H4 (cell line): ENCODE measurements around the gene RPGR. TPM values are rescaled to one million over a fixed set of nuclear protein-coding genes. Genes with fewer than 3 reads are reported as not detected.

Source experiments
- DNase-seq: peaks from one replicate; pipeline ENCODE4 v3.0.0-alpha.2; 2015; ENCODE audit warnings: low spot score
- total RNA-seq: library from RNA; depleted of rRNA; stranded (reverse); fragments of >200 nt; shearing (Covaris generic); gene quantifications from 2 replicates; pipeline ENCODE4 v1.2.3, GENCODE V29; 2014; rRNA removed

Gene RPGR, protein sequence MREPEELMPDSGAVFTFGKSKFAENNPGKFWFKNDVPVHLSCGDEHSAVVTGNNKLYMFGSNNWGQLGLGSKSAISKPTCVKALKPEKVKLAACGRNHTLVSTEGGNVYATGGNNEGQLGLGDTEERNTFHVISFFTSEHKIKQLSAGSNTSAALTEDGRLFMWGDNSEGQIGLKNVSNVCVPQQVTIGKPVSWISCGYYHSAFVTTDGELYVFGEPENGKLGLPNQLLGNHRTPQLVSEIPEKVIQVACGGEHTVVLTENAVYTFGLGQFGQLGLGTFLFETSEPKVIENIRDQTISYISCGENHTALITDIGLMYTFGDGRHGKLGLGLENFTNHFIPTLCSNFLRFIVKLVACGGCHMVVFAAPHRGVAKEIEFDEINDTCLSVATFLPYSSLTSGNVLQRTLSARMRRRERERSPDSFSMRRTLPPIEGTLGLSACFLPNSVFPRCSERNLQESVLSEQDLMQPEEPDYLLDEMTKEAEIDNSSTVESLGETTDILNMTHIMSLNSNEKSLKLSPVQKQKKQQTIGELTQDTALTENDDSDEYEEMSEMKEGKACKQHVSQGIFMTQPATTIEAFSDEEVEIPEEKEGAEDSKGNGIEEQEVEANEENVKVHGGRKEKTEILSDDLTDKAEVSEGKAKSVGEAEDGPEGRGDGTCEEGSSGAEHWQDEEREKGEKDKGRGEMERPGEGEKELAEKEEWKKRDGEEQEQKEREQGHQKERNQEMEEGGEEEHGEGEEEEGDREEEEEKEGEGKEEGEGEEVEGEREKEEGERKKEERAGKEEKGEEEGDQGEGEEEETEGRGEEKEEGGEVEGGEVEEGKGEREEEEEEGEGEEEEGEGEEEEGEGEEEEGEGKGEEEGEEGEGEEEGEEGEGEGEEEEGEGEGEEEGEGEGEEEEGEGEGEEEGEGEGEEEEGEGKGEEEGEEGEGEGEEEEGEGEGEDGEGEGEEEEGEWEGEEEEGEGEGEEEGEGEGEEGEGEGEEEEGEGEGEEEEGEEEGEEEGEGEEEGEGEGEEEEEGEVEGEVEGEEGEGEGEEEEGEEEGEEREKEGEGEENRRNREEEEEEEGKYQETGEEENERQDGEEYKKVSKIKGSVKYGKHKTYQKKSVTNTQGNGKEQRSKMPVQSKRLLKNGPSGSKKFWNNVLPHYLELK
- total RNA-seq = 7.1 and 10.5 TPM in 2 replicates

DNA sequence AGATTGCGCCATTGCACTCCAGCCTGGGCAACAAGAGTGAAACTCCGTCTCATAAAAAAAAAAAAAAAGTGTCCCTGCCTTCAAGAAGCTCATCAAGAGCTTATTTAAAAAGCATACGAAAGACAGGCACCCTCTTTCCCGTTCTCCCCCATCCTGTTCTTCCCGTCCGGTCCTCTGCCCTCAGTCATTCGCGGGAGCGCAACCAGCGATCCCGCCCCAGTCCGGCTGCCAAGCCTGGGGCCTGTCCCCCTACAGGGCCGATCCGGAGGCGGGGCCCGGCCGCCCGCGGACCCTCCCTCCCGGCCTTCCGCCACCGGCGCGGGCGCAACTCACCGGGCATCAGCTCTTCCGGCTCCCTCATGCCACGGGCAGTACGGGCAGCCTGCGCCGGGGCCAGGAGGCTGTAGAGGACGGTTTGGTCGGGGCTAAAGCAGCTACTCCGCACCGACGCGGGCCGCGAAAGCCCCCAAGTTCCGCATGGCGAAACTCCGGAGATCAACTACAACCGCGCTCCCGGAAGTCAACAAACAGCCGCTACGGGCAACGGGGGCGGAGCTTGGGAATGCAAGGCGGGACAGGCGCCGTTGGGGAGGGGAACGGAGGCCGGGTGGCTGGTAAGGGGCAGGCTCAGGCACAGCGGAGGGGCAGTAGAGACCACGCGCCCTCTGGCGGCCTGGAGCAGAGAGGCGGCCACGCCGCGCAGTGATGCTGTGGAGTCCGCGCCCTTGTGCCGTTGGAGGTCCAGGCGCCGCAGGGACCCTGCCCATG, at the start of gene RPGR:
TSS of gene RPGR (minus strand) at position 503 of the 768 bp plus-strand sequence. CDS start at position 361, 142 bp downstream.
- peak; percentile 91 for DNase-seq

GRCh38 chrX:38376747-38377146, 49.4 kb upstream of the RPGR start:
- no peak for DNase-seq

DNA sequence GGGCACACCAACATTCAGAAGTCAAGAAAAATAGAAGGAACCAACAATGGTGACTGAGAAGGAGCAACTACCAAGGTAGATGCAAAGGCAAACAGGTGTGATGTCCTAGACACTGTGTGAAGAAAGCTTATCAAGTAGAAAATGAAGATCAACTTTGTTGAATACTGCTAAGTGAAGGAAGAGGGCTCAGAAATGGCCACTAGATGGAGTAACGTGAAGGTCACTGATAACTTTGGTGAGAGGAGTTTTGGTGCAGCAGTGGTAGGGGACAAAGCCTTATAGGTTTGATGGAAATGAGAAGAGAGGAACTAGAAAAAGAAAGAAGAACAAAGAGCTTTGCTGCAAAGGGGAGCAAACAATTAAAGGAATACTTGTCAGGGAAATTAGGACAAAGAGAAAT, 48.6 kb upstream of the RPGR start:
- no peak for DNase-seq

DNA sequence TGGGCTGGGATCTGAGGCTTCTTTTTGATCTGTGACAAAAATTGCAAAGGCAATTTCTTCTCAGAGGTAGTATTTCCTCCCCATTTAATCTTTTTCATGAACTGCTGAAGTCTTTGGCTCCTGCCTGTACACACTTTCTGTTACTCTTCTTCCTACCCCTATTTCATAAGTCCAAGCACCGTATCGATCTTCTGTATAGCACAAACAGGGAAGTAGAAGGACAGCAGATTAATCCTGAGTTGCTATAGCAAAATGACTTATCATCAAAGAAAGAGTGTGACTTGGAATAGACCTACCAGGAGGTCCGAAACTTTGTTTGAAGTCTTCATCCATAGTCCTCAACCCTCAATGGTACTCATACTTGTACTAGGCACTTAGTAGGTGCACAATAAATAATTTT, 47.1 kb upstream of the RPGR start:
- DNase-seq = no peak

DNA sequence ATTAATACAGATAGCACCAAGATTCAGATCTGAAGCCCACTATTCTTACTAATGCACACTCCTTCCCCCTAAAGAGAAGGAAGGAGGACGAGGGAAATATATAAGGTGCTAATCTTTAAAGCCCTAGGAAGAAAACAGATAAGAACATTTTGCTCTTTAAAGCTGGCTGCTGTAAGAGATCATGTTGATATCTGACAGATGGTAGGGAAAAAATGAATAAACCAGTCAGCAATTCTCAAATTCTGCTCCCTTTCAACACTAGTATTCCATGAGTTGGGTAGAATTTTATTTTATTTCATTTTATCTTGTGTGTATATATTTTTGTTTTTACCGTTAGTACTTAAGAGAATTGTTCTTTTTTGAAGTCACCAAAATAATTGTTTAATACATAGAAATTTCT, 44.3 kb upstream of the RPGR start:
- DNase-seq = no peak

DNA sequence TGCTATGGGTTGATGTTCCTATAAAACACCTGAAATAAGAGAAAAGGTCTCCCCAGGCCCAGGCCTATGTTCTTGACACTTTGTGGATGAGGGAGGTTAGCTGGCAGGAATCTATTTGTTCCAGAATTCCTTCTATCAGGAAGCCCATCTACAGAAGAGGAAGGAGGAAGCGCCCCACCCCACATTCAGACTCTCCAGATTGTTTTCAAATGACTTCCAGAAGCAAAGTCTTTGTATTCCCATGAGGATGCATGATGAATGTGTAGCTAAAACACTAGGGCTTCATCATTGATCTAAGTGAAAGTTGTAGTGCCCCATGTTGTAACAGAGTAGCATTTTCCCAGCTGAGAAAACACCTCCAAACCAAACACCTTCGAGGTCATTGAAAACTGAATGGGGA, 41.5 kb upstream of the RPGR start:
- no peak for DNase-seq

GRCh38 chrX:38365954-38366353, 38.6 kb upstream of the RPGR start:
- DNase-seq = no peak

DNA sequence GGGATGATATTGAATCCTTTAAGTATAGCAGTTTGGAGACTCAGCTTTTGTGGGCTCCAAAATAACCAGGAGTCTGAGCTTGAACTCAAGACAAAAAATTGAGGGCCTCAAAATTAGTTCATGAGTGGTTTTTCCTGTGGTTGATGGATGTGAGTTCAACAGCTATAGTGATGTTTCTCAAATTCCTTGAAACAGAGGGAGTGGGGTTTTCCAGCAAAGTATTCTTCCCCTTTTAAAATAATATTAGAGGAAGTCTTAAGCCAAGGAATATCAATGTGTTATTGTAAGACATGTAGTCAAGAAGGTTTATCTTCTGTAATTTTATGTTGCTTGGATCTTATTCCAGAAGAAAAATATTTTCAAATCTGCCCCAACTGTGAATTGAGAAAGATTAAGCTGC, 35.7 kb upstream of the RPGR start:
- no peak for DNase-seq

- DNase-seq = no peak
These were observed 30.7 kb upstream of the RPGR start for GRCh38 chrX:38357747-38358673.

DNA sequence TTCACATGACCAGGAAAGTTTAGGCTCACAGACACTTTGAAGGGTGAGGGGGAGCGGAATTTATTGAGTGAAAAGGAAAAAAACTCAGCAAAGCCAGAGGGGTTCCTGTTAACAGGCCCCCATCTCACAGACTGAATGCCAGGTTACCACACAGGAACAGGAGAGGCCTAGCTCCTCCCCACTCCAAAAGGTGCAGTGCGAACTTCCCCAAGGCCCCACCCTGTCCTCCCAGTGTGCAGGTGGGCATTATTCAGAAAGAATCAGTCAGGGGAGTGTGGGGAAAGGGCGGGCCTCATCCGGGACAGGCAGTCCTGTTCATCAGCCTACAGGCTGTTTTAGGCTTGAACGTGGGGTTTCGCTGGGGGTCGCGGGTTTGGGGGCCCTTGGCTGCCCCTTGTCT, 29.1 kb upstream of the RPGR start:
- no peak for DNase-seq

DNA sequence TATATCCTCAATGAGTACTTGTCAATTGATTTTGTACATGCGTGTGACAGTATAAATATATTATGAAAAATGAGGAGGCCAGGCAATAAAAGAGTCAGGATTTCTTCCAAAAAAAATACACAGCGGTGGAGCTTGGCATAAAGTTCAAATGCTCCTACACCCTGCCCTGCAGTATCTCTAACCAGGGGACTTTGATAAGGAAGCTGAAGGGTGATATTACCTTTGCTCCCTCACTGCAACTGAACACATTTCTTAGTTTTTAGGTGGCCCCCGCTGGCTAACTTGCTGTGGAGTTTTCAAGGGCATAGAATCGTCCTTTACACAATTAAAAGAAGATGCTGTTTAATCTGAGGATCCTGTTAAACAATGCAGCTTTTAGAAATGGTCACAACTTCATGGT, 25.1 kb upstream of the RPGR start, which contains the start of gene OTC:
TSS of gene OTC (plus strand) at position 243 of the 400 bp plus-strand sequence. CDS start at position 336, 93 bp downstream.
- DNase-seq = no peak

GRCh38 chrX:38351346-38351745, 24.0 kb upstream of the RPGR start:
- DNase-seq = no peak

DNA sequence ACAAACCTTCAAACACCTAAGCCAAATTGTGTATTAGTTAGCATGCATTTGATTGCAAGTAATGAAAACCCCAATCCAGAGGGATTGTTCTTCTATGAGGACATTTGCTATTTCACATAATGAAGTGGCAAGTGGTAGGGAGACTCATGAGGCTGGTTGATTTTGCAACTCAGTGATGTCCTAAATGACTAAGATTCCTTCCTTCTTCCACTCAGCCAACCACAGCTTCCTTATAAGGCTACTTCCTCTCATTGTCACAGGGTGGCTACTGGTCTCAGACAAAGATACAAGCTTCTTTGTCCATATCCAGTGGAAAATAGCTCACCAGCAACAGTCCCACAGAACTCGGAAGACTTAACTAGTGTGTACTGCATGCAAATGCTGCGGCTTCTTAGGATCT, 19.8 kb upstream of the RPGR start:
- peak; percentile 62 for DNase-seq

DNA sequence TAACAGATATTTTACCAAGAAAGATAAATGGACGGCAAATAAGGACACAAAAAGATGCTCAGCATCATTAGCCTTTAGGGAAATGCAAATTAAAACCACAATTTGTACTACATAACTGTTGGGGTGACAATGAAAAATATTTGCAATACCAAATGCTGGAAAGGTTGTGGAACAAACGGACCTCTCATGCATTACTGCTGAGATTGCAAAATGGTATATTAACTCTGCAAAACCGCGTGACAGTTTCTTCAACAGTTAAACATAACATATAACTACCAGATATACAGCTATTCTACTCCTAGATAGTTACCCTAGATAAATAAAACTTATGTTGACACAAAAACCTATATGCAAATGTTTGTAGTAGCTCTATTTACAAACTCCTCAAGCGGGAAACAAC, 18.8 kb upstream of the RPGR start:
- no peak for DNase-seq

GRCh38 chrX:38342853-38343778, 15.8 kb upstream of the RPGR start:
- DNase-seq = no peak

GRCh38 chrX:38341442-38341841, 14.1 kb upstream of the RPGR start:
- DNase-seq = no peak

DNA sequence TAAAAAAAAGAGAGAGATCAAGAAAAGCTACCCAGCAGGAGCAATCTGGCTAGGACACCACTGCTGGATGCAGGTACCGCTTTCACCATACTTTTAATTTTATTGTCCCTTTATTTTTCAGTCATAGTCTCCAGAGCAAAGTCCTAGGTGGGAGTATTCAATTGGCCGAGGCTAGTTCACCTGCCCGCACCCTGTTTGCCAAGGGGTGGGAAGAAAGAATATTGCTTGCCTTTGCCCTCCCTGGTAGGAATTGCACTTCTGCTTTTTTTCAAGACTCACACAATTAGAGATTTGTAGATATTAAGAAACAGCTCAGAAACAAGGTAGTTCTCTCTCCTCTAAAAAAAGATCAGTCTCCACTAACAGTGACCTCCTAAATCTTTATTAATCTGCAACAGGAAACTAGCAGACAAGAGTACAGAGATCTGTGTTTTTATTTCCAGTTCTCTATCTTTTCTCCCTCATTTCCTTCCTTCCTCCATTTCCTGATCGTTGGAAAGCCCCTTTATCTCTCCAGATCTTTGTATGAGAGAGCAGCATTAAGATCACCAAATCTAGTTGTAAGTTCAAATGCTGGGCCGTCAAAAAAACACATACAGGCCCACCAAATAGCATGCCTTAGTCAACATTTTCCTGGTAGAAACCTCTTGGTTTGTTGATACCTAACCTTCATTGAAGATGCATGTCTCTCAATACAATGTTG, 9.4 kb upstream of the RPGR start:
- DNase-seq = no peak

DNA sequence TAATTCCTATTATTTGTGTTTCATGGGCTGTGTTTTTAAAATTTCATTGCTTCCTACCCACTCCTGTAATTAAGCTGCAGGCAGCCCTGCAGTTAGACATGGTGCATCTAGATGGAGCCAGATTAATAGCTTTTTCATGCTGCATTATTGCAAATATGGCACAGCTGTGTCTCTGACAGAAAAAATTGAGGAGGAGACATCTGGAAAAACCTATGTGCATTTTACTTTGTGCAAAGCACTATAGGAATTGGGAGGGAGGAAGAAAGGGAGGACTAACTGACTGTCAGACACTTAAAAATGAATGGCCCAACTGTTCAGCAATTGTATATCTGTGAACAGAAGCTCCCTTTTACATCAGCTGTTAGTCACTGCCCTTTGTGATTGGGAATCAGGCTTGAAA, 8.1 kb upstream of the RPGR start:
- no peak for DNase-seq

GRCh38 chrX:38332505-38332904, 5.2 kb upstream of the RPGR start:
- DNase-seq = no peak
